ENCODE results near the gene FAM187B. TPM values are rescaled to one million over a fixed set of nuclear protein-coding genes. Genes with fewer than 3 reads are reported as not detected.

FAM187B gene
- total and polyA plus RNA-seq, 3 donors from 2014 or later: 18.4 to 105 (median 79.2) TPM

DNA sequence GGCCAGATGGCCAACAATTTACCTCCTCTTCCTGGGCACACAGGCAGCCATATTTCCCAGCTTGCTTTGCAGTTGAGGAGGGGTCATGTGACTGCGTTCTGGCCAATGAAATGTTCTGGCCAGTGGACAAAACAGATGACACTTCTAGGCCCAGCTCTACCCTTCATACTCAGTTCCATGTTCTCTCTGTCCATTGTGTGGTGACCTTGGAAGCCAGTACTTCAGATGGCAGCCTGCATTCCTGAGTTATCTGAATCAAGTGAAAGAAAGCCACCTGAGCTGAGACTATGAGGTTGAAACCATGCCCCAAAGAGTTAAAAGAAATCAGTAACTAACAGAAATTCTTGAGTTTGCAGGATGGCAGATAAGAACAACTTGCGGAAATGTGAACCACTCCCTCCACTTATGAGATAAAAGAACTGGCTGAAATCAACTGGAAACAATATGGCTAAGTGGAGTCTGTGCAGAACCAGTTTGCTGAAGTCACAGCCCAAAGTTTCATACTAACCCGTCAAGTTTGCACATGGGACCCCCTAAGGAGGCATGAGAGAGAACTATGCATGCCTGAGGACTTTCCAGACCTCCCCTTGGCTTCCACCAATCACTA, 8.1 kb downstream of the FAM187B start:
- 52 to 60% methylated on average over 3 of the region's 3 CpGs for WGBS, 2 donors
- TF ChIP-seq POLR2A (IDR thresholded peaks at IDR 0.05) (no peak), CTCF (IDR thresholded peaks at IDR 0.05) (no peak)
- H3K27ac ChIP-seq: no peak overlapping the region
- no peak for DNase-seq
- intact Hi-C loops (cut with DNase I; ENCODE audit: low total_unique reads): no loop called here
- H3K4me1 ChIP-seq: peaks cover 9% of the 10 kb centered on the region
- H3K4me3 ChIP-seq: no peak overlapping the region
- no peaks in the 10 kb centered on the region for H3K27me3 ChIP-seq
- H3K9me3 ChIP-seq: no peaks in the 10 kb centered on the region
- no peaks in the 10 kb centered on the region for H3K36me3 ChIP-seq (ENCODE audit: low read depth, missing control alignments)

- intact Hi-C loops (cut with DNase I; ENCODE audit: low total_unique reads): no loop called here
Measured at GRCh38 chr19:35219008-35219407, 9.5 kb downstream of the FAM187B start.

DNA sequence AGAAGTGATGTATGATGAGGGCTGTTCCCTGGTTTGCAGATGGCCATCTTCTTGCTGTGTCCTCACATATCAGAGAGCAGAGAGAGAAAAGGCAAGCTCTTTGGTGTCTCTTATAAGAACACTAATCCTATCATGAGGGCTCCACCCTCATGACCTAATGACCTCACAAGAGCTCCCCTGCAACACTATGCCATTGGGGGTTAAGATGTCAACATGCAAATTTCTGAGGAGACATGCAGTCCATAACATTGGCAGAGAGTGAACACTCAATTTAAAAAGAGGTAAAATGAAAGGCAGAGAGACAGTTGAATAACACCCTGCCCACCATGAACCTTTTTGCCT, 10.9 kb downstream of the FAM187B start:
- Histone ChIP-seq H3K36me3 (ENCODE audit: low read depth, missing control alignments) (no peaks in the 10 kb centered on the region), H3K27ac (no peak overlapping the region), H3K4me1 (peaks cover 24% of the 10 kb centered on the region), H3K9me3 (no peaks in the 10 kb centered on the region), H3K27me3 (no peaks in the 10 kb centered on the region), H3K4me3 (no peak overlapping the region)
- TF ChIP-seq POLR2A (IDR thresholded peaks at IDR 0.05): no peak
- no peak for TF ChIP-seq CTCF (IDR thresholded peaks at IDR 0.05)
- no peak for DNase-seq
- intact Hi-C loops (cut with DNase I; ENCODE audit: low total_unique reads): no loop called here

More at GRCh38 chr19:35219008-35219407, 9.5 kb downstream of the FAM187B start:
- no peaks in the 10 kb centered on the region for H3K36me3 ChIP-seq (ENCODE audit: low read depth, missing control alignments)
- H3K27me3 ChIP-seq: no peaks in the 10 kb centered on the region
- no peak for TF ChIP-seq CTCF (IDR thresholded peaks at IDR 0.05)
- TF ChIP-seq POLR2A (IDR thresholded peaks at IDR 0.05): no peak
- DNase-seq: no peak
- H3K4me3 ChIP-seq: no peak overlapping the region
- WGBS, 2 donors: 79 to 94% methylated on average over 1 of the region's 1 CpG
- H3K27ac ChIP-seq: no peak overlapping the region
- peaks cover 16% of the 10 kb centered on the region for H3K4me1 ChIP-seq
- no peaks in the 10 kb centered on the region for H3K9me3 ChIP-seq

GRCh38 chr19:35216833-35217648, 11.5 kb downstream of the FAM187B start:
- intact Hi-C loops (cut with DNase I; ENCODE audit: low total_unique reads): no loop called here
- no peaks in the 10 kb centered on the region for H3K9me3 ChIP-seq
- TF ChIP-seq POLR2A (IDR thresholded peaks at IDR 0.05) (no peak), CTCF (IDR thresholded peaks at IDR 0.05) (no peak)
- 68 to 86% methylated on average over 3 of the region's 3 CpGs for WGBS, 2 donors
- no peak overlapping the region for H3K4me3 ChIP-seq
- H3K27ac ChIP-seq: no peak overlapping the region
- DNase-seq: peak; percentile 43
- H3K27me3 ChIP-seq: no peaks in the 10 kb centered on the region
- no peaks in the 10 kb centered on the region for H3K36me3 ChIP-seq (ENCODE audit: low read depth, missing control alignments)
- peaks cover 24% of the 10 kb centered on the region for H3K4me1 ChIP-seq
